SK-N-MC (cell line): ENCODE measurements around the gene LGALSL.
"Not testable (repeated sequence)": the region's sequence is repeated elsewhere in the genome, so short reads cannot be mapped to it uniquely, and the experiment has no call there.

ENCODE experiments used
- DNase-seq: peaks from one replicate; pipeline ENCODE4 v3.0.0-alpha.2; 2011; ENCODE audit warnings: low read depth, low spot score
- H3K27ac ChIP-seq: fragments of 200-600 bp; sonication (generic); 2 replicates; pipeline ENCODE4 v1.5.1; 2016; ENCODE audit warnings: mixed run types
- H3K36me3 ChIP-seq: fragments of 200-600 bp; sonication (generic); 2 replicates; pipeline ENCODE4 v1.6.1; 2017; ENCODE audit warnings: antibody characterized with exemption, low read length, mixed read lengths; ENCODE audit not compliant: insufficient read depth
- H3K4me3 ChIP-seq: fragments of 200-600 bp; sonication (generic); 2 replicates; pipeline ENCODE4 v1.5.1; 2016
- H3K9ac ChIP-seq: fragments of 200-600 bp; sonication (generic); 2 replicates; pipeline ENCODE4 v1.8.0; 2017; ENCODE audit warnings: mixed run types, mixed read lengths; ENCODE audit not compliant: insufficient read length
- H3K9me3 ChIP-seq: fragments of 200-600 bp; sonication (generic); 2 replicates; pipeline ENCODE4 v1.6.1; 2017; ENCODE audit warnings: low read depth, mild to moderate bottlenecking, antibody characterized with exemption, low read length, moderate library complexity, mixed read lengths
- EZH2 ChIP-seq: fragments of 200-600 bp; sonication (generic); IDR thresholded peaks from one replicate; pipeline ENCODE4 v1.6.1; 2017; ENCODE audit warnings: antibody characterized with exemption
- FOXP2 ChIP-seq: optimal IDR thresholded peaks from 2 replicates; pipeline ENCODE3; 2011; ENCODE audit warnings: mild to moderate bottlenecking, moderate library complexity; ENCODE audit not compliant: insufficient read depth; ENCODE audit errors: extremely low read length, control extremely low read depth
- POLR2AphosphoS5 ChIP-seq: IDR thresholded peaks from 2 replicates; pipeline ENCODE4 v1.6.1; 2012; ENCODE audit warnings: mild to moderate bottlenecking, low read depth, low read length, borderline replicate concordance

LGALSL gene

GRCh38 chr2:64437883-64438282 is 16.1 kb upstream of the LGALSL start:
- H3K36me3 ChIP-seq = no peaks in the 10 kb centered on the region
- no peak overlapping the region for H3K4me3 ChIP-seq
- H3K9ac ChIP-seq = no peak overlapping the region
- no peak for TF ChIP-seq EZH2
- TF ChIP-seq FOXP2 = no peak
- TF ChIP-seq POLR2AphosphoS5 = no peak
- no peaks in the 10 kb centered on the region for H3K9me3 ChIP-seq
- no peak overlapping the region for H3K27ac ChIP-seq
- no peak for DNase-seq

DNA sequence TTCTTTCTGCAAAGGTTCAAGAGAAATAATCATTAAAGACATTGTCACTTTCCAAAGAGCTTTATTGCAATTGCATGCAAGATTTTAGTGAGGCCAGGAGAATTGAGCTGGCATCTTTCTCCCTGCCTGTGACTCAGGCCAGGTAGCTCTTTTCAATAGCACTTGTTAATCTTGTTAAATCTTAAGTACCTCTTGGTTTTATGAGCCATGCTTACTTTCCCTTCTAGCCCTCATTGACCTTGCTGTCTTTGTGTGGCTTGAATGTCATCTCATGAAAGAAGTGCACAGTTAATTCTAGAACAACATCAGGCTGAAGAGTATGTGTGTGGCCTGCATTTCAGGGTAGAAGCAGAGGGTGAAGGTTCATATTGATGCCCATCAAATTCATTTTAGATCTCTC is 14.8 kb upstream of the LGALSL start:
- Histone ChIP-seq H3K27ac (no peak overlapping the region), H3K9ac (no peak overlapping the region), H3K36me3 (no peaks in the 10 kb centered on the region), H3K4me3 (no peak overlapping the region), H3K9me3 (no peaks in the 10 kb centered on the region)
- TF ChIP-seq EZH2 (no peak), FOXP2 (no peak), POLR2AphosphoS5 (no peak)
- no peak for DNase-seq

GRCh38 chr2:64440843-64441242 is 13.1 kb upstream of the LGALSL start:
- Histone ChIP-seq H3K4me3 (no peak overlapping the region), H3K27ac (no peak overlapping the region), H3K9ac (no peak overlapping the region), H3K9me3 (no peaks in the 10 kb centered on the region), H3K36me3 (no peaks in the 10 kb centered on the region)
- no peak for DNase-seq
- no peak for TF ChIP-seq POLR2AphosphoS5
- no peak for TF ChIP-seq EZH2
- TF ChIP-seq FOXP2 = no peak

- no peak overlapping the region for H3K27ac ChIP-seq
- H3K9ac ChIP-seq = no peak overlapping the region
- H3K4me3 ChIP-seq = no peak overlapping the region
- no peaks in the 10 kb centered on the region for H3K9me3 ChIP-seq
- DNase-seq = no peak
- TF ChIP-seq FOXP2 = no peak
- TF ChIP-seq POLR2AphosphoS5 = no peak
- no peak for TF ChIP-seq EZH2
- H3K36me3 ChIP-seq = no peaks in the 10 kb centered on the region
Measured at GRCh38 chr2:64442277-64442676, 11.7 kb upstream of the LGALSL start.

- Histone ChIP-seq H3K27ac (no peak overlapping the region), H3K4me3 (no peak overlapping the region), H3K36me3 (no peaks in the 10 kb centered on the region), H3K9ac (no peak overlapping the region), H3K9me3 (no peaks in the 10 kb centered on the region)
- DNase-seq = no peak
- TF ChIP-seq EZH2 = no peak
- no peak for TF ChIP-seq POLR2AphosphoS5
- no peak for TF ChIP-seq FOXP2
Measured at GRCh38 chr2:64442801-64443429, 11.0 kb upstream of the LGALSL start.

GRCh38 chr2:64445970-64446369 is 8.0 kb upstream of the LGALSL start:
- not testable (repeated sequence) for H3K36me3 ChIP-seq, DNase-seq, H3K9ac ChIP-seq, H3K4me3 ChIP-seq, H3K27ac ChIP-seq, H3K9me3 ChIP-seq

DNA sequence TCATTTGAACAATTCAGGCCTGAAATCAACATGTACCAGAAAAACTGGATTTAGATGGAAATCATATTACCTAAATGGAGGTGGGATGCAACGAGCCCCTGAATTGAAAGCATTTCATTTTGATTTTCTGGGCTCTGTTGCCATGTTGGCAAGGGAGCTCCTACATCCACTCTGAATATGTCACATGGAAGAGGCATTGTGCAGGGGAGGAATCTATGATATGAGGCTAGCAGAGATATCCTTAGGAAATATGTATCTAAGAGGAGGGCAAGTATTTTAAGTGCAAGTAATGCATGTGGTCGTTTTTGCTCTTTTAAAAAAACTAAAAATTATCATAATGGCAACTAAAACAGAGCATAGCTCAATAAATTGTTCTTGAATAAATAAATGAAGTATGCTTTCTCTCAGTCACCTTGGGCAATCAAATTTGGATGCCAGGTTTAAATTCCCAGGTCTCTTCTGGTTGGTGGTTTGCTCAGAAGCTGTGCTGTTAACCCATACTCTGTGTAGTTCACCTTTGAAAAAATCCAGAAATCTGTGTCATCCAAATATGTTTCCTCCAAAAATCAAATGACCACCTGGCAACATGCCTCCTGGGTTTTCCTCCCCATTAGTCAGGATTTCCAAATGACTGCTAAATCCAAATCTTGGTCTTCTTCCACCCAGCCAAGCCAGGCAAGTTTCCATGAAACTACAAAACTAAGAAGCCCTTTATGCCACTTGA is 6.5 kb upstream of the LGALSL start:
- H3K27ac ChIP-seq = no peak overlapping the region
- no peaks in the 10 kb centered on the region for H3K36me3 ChIP-seq
- H3K9ac ChIP-seq = no peak overlapping the region
- DNase-seq = no peak
- no peak for TF ChIP-seq EZH2
- TF ChIP-seq POLR2AphosphoS5 = no peak
- TF ChIP-seq FOXP2 = no peak
- H3K4me3 ChIP-seq = no peak overlapping the region
- H3K9me3 ChIP-seq = no peaks in the 10 kb centered on the region

GRCh38 chr2:64448041-64448426 is 5.9 kb upstream of the LGALSL start:
- TF ChIP-seq POLR2AphosphoS5 (no peak), EZH2 (no peak), FOXP2 (no peak)
- Histone ChIP-seq H3K4me3 (no peak overlapping the region), H3K27ac (no peak overlapping the region), H3K9ac (no peak overlapping the region), H3K9me3 (no peaks in the 10 kb centered on the region), H3K36me3 (no peaks in the 10 kb centered on the region)
- no peak for DNase-seq

- peaks cover 3% of the 10 kb centered on the region for H3K36me3 ChIP-seq
- H3K4me3 ChIP-seq = no peak overlapping the region
- TF ChIP-seq FOXP2 = no peak
- no peak overlapping the region for H3K27ac ChIP-seq
- no peak overlapping the region for H3K9ac ChIP-seq
- no peaks in the 10 kb centered on the region for H3K9me3 ChIP-seq
- no peak for DNase-seq
Measured at GRCh38 chr2:64451051-64451450, 2.9 kb upstream of the LGALSL start.
